ENCODE data around the gene GIMAP6.

- TF ChIP-seq CTCF (conservative IDR thresholded peaks at IDR 0.05) = no peak
- no peak for TF ChIP-seq EZH2 (IDR thresholded peaks at IDR 0.05; ENCODE audit: low read depth)
These were observed 13.3 kb upstream of the GIMAP6 start for GRCh38 chr7:150645259-150646020.
